ENCODE results near the gene WDTC1. TPM values are rescaled to one million over a fixed set of nuclear protein-coding genes. Genes with fewer than 3 reads are reported as not detected.
A peak's percentile ranks its signal among the peaks of the same experiment; 100 is the strongest.

The WDTC1 gene
- total and polyA plus RNA-seq, 8 donors: 33.9 to 39.6 (median 37.2) TPM

DNA sequence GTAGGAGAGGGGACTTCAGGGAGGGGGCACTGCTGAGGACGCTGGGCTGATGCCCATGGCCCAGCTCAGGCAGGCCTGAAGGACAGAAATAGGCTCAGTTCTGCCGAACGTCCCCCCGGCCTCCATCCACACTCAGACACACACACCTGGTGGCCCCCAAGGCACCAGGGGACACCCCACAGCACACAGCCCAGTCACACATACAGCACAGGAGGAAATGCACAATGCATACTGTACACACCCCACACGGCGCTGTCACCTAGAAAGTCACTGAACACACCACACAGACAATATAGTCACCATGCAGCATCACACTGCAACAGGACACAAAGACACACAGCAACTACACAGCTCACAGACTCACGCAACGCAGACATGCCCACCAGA lies 108.0 kb downstream of the WDTC1 start:
- intact Hi-C loops (cut with DNase I): no loop called here
- peak overlapping the region; percentile 62 to 94 for H3K27ac ChIP-seq
- ATAC-seq: peak; percentile 25
- H3K9me3 ChIP-seq: no peaks in the 10 kb centered on the region
- peak overlapping the region; percentile 28 to 55 for H3K4me3 ChIP-seq
- H3K36me3 ChIP-seq: peaks cover 0 to 10% of the 10 kb centered on the region in 2 donors
- H3K27me3 ChIP-seq: no peaks in the 10 kb centered on the region
- peaks cover 10 to 47% of the 10 kb centered on the region in 2 donors for H3K4me1 ChIP-seq
- no peak for TF ChIP-seq CTCF (IDR thresholded peaks at IDR 0.05)
- peak in 1 of 4 donors; percentile 47 for DNase-seq

DNA sequence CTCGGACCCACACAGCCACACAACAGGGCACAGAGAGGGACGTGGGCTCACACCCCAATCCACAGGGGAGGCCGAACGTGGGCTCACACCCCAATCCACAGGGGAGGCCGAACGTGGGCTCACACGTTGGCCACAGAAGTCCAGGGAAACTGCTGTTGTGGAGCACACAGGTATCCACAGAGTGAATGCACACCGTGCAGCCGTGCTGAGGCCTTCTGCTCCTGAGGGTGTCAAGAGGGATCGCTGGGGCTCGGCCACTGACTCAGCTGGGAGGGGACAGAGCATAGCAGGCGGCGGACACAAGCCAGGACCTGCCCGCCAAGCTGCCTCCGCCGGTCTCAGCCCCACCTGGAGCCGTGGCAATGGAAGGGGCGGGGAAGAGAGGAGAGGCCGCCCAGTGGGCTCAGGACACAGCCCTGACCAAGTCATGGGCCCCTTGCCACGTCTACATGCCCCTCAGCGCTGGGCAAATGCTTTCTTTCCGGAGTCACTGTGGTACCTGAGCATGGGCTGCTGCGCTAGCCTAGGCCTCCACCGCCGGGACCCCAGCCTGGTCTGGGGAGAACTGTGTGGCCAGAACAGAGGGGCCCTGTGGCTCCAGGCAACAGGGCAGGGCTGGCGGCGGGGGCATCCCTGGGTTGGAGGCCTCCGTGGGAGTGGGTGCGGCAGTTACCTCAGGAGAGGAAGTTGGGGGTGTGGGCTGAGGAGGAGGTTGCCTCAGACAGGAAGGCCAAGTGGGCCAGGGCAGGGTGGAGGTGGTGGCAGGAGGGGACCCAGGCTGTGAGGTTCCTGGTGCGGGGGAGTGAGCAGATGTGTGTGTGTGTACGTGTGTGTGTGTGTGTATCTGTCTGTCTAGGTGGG lies 108.6 kb downstream of the WDTC1 start:
- peak overlapping the region; percentile 62 to 94 for H3K27ac ChIP-seq
- H3K36me3 ChIP-seq: peaks cover 0 to 15% of the 10 kb centered on the region in 2 donors
- peak overlapping the region; percentile 28 to 55 for H3K4me3 ChIP-seq
- ATAC-seq (peak; percentile 83), DNase-seq (peak in 2 of 4 donors; percentile 71 to 92)
- TF ChIP-seq CTCF (IDR thresholded peaks at IDR 0.05): no peak
- H3K9me3 ChIP-seq: no peaks in the 10 kb centered on the region
- no peaks in the 10 kb centered on the region for H3K27me3 ChIP-seq
- H3K4me1 ChIP-seq: peaks cover 10 to 52% of the 10 kb centered on the region in 2 donors
- intact Hi-C loops (cut with DNase I): no loop called here

DNA sequence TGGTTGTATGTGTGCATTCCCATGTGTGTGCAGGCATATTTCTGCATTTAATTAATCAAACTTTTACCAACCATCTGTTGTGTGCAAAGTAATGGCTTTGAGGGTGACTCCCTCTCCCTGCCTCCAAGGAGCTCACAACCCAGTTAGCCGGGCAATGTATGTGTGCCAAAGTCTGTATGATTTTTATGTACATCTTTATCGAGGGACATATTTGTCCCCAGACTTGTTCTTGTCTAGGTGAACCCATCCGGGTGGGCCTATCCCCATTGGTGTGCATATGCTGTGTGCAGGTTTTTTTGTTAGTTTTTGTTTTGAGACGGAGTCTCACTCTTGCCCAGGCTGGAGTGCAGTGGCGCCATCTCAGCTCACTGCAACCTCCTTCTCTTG lies 109.2 kb downstream of the WDTC1 start:
- Histone ChIP-seq H3K4me3 (peak overlapping the region in 1 of 2 donors; percentile 55), H3K36me3 (peaks cover 0 to 15% of the 10 kb centered on the region in 2 donors), H3K4me1 (peaks cover 10 to 52% of the 10 kb centered on the region in 2 donors), H3K27me3 (peaks cover 0 to under 1% of the 10 kb centered on the region in 2 donors), H3K9me3 (no peaks in the 10 kb centered on the region), H3K27ac (peak overlapping the region in 1 of 2 donors; percentile 94)
- intact Hi-C loops (cut with DNase I): no loop called here
- ATAC-seq: no peak
- TF ChIP-seq CTCF (IDR thresholded peaks at IDR 0.05): no peak
- DNase-seq: no peak

GRCh38 chr1:27345272-27345671 lies 110.8 kb downstream of the WDTC1 start:
- Histone ChIP-seq H3K9me3 (no peaks in the 10 kb centered on the region), H3K36me3 (peaks cover 0 to 21% of the 10 kb centered on the region in 2 donors), H3K4me1 (peaks cover 18 to 68% of the 10 kb centered on the region in 2 donors), H3K27ac (no peak overlapping the region), H3K27me3 (peaks cover 0 to 12% of the 10 kb centered on the region in 2 donors), H3K4me3 (no peak overlapping the region)
- TF ChIP-seq CTCF (IDR thresholded peaks at IDR 0.05): no peak
- peak in 1 of 4 donors; percentile 61 for DNase-seq
- no peak for ATAC-seq
- intact Hi-C loops (cut with DNase I): no loop called here

GRCh38 chr1:27346357-27346756 lies 111.9 kb downstream of the WDTC1 start:
- ATAC-seq: no peak
- H3K9me3 ChIP-seq: no peaks in the 10 kb centered on the region
- peaks cover 0 to 31% of the 10 kb centered on the region in 2 donors for H3K36me3 ChIP-seq
- H3K4me1 ChIP-seq: peaks cover 29 to 68% of the 10 kb centered on the region in 2 donors
- no peak for TF ChIP-seq CTCF (IDR thresholded peaks at IDR 0.05)
- H3K4me3 ChIP-seq: no peak overlapping the region
- no peak for DNase-seq
- intact Hi-C loops (cut with DNase I): no loop called here
- H3K27me3 ChIP-seq: peaks cover 0 to 12% of the 10 kb centered on the region in 2 donors
- no peak overlapping the region for H3K27ac ChIP-seq
